ENCODE measurements around the gene TNIK. TPM values are rescaled to one million over a fixed set of nuclear protein-coding genes. Genes with fewer than 3 reads are reported as not detected.

TNIK gene
- polyA plus RNA-seq, 1 donor from 2014 or later, result 19.3 TPM

DNA sequence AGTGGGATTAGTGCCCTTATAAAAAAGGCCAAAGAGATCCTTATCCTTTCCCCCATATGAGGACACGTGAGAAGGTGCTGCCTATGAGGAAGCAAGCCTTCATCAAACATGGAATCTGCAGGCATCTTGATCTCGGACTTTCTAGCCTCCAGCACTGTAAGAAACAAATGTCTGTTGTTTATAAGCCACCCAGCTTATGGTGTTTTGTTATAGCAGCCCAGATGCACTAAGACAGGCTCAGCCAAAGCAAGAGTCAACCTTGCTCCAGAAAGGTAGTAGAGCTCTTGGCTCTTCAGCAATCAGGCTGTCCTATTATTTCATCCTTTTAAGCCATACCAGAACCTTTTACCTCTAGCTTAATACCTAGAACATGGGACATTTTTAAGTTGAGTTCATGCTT, 12.3 kb upstream of the TNIK start:
- Histone ChIP-seq H3K27ac (ENCODE audit: low read length) (no peak overlapping the region), H3K79me2 (replicated peaks; ENCODE audit: insufficient read depth, low read length) (no peaks in the 10 kb centered on the region), H3K4me3 (ENCODE audit: low read length) (no peak overlapping the region), H3K4me2 (ENCODE audit: low read length) (no peak overlapping the region), H4K20me1 (ENCODE audit: insufficient read depth) (no peaks in the 10 kb centered on the region), H3K36me3 (ENCODE audit: insufficient read depth, low read length) (no peaks in the 10 kb centered on the region), H3K27me3 (ENCODE audit: insufficient read depth, low read depth, low read length) (no peaks in the 10 kb centered on the region), H3K9me2 (ENCODE audit: insufficient read depth, low read length) (no peaks in the 10 kb centered on the region), H2AFZ (ENCODE audit: low read depth, low read length) (no peak overlapping the region), H3F3A (ENCODE audit: insufficient read depth, low read length, poor library complexity, severe bottlenecking) (no peaks in the 10 kb centered on the region), H3K9ac (ENCODE audit: low read length) (no peak overlapping the region), H3K9me3 (ENCODE audit: low read length) (no peaks in the 10 kb centered on the region)
- no peak for TF ChIP-seq EZH2 (IDR thresholded peaks at IDR 0.05; ENCODE audit: borderline replicate concordance, insufficient read depth, low read length, poor library complexity, severe bottlenecking)
- no peak for TF ChIP-seq SMC3 (conservative IDR thresholded peaks at IDR 0.05; ENCODE audit: poor library complexity)
- no peak for TF ChIP-seq POLR2AphosphoS5 (IDR thresholded peaks at IDR 0.05)
- TF ChIP-seq, protein P1, sequence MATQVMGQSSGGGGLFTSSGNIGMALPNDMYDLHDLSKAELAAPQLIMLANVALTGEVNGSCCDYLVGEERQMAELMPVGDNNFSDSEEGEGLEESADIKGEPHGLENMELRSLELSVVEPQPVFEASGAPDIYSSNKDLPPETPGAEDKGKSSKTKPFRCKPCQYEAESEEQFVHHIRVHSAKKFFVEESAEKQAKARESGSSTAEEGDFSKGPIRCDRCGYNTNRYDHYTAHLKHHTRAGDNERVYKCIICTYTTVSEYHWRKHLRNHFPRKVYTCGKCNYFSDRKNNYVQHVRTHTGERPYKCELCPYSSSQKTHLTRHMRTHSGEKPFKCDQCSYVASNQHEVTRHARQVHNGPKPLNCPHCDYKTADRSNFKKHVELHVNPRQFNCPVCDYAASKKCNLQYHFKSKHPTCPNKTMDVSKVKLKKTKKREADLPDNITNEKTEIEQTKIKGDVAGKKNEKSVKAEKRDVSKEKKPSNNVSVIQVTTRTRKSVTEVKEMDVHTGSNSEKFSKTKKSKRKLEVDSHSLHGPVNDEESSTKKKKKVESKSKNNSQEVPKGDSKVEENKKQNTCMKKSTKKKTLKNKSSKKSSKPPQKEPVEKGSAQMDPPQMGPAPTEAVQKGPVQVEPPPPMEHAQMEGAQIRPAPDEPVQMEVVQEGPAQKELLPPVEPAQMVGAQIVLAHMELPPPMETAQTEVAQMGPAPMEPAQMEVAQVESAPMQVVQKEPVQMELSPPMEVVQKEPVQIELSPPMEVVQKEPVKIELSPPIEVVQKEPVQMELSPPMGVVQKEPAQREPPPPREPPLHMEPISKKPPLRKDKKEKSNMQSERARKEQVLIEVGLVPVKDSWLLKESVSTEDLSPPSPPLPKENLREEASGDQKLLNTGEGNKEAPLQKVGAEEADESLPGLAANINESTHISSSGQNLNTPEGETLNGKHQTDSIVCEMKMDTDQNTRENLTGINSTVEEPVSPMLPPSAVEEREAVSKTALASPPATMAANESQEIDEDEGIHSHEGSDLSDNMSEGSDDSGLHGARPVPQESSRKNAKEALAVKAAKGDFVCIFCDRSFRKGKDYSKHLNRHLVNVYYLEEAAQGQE (IDR thresholded peaks at IDR 0.05; ENCODE audit: borderline replicate concordance), result no peak
- TF ChIP-seq EP300 (conservative IDR thresholded peaks at IDR 0.05; ENCODE audit: poor library complexity, severe bottlenecking), result no peak
- TF ChIP-seq, protein P2, sequence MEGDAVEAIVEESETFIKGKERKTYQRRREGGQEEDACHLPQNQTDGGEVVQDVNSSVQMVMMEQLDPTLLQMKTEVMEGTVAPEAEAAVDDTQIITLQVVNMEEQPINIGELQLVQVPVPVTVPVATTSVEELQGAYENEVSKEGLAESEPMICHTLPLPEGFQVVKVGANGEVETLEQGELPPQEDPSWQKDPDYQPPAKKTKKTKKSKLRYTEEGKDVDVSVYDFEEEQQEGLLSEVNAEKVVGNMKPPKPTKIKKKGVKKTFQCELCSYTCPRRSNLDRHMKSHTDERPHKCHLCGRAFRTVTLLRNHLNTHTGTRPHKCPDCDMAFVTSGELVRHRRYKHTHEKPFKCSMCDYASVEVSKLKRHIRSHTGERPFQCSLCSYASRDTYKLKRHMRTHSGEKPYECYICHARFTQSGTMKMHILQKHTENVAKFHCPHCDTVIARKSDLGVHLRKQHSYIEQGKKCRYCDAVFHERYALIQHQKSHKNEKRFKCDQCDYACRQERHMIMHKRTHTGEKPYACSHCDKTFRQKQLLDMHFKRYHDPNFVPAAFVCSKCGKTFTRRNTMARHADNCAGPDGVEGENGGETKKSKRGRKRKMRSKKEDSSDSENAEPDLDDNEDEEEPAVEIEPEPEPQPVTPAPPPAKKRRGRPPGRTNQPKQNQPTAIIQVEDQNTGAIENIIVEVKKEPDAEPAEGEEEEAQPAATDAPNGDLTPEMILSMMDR (IDR thresholded peaks at IDR 0.05; ENCODE audit: poor library complexity, severe bottlenecking), result no peak
- no peak for TF ChIP-seq RAD21 (conservative IDR thresholded peaks at IDR 0.05)

DNA sequence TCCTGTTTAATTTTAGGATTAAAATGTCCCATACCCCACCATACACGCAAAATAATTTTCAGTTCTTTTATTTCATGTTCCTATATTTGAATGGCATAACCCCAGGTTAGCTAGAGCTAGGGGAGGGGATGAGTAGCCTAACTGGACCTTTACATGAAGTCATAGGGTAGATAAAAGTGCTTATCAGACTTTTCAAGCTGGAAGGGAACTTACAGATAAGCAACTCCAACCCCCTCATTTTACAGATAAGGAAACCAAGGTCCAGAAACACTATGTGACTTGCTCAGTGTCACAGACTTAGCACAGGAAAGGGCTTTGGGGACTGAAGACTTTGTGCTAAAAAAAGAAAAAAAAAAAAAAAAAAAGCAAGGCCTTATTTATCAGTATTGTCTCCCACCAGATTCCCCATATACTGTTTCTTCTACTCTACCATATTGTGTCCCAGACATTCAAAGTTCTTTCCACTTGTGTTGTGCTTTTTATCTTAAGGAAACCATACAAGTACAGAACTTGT, 10.6 kb upstream of the TNIK start:
- no peak overlapping the region for H3K9ac ChIP-seq (ENCODE audit: low read length)

More for the DNA sequence above, 10.6 kb upstream of the TNIK start:
- Histone ChIP-seq H3K4me2 (ENCODE audit: low read length) (no peak overlapping the region), H3K9me2 (ENCODE audit: insufficient read depth, low read length) (no peaks in the 10 kb centered on the region), H3F3A (ENCODE audit: insufficient read depth, low read length, poor library complexity, severe bottlenecking) (no peaks in the 10 kb centered on the region), H3K9me3 (ENCODE audit: low read length) (no peaks in the 10 kb centered on the region), H4K20me1 (ENCODE audit: insufficient read depth) (no peaks in the 10 kb centered on the region), H3K36me3 (ENCODE audit: insufficient read depth, low read length) (no peaks in the 10 kb centered on the region), H3K4me3 (ENCODE audit: low read length) (no peak overlapping the region), H3K27ac (ENCODE audit: low read length) (no peak overlapping the region), H2AFZ (ENCODE audit: low read depth, low read length) (no peak overlapping the region), H3K79me2 (replicated peaks; ENCODE audit: insufficient read depth, low read length) (no peaks in the 10 kb centered on the region), H3K27me3 (ENCODE audit: insufficient read depth, low read depth, low read length) (no peaks in the 10 kb centered on the region)
- TF ChIP-seq, protein P2 (IDR thresholded peaks at IDR 0.05; ENCODE audit: poor library complexity, severe bottlenecking), result no peak
- TF ChIP-seq RAD21 (conservative IDR thresholded peaks at IDR 0.05) (no peak), TAF1 (IDR thresholded peaks at IDR 0.05; ENCODE audit: low read depth) (no peak), SMC3 (conservative IDR thresholded peaks at IDR 0.05; ENCODE audit: poor library complexity) (no peak)
- TF ChIP-seq, protein P1 (IDR thresholded peaks at IDR 0.05; ENCODE audit: borderline replicate concordance), result no peak
